AG10803 (cell line): ENCODE data around the gene DDX39B.

Experiments used
- DNase-seq: peaks from one replicate; pipeline ENCODE4 v3.0.0; 2010; ENCODE audit warnings: low read depth
- H3K4me3 ChIP-seq: 2 replicates; pipeline ENCODE4 v1.5.1; 2011; ENCODE audit warnings: mild to moderate bottlenecking, low read length, control low read depth
- CTCF ChIP-seq: conservative IDR thresholded peaks from 2 replicates; pipeline ENCODE4 v1.5.1; 2011; ENCODE audit warnings: mild to moderate bottlenecking, low read length, control low read depth, inconsistent platforms

DDX39B gene

GRCh38 chr6:31546339-31546957 lies 4.6 kb upstream of the DDX39B start, which contains the start of gene ATP6V1G2:
TSS of gene ATP6V1G2 (minus strand) at chr6:31546608. CDS start at chr6:31546559, 49 bp downstream.
- peak; percentile 98 for TF ChIP-seq CTCF

GRCh38 chr6:31545291-31545690 lies 3.5 kb upstream of the DDX39B start:
- no peak overlapping the region for H3K4me3 ChIP-seq
- TF ChIP-seq CTCF, result no peak
- no peak for DNase-seq

More at GRCh38 chr6:31546339-31546957, 4.6 kb upstream of the DDX39B start, which contains the start of gene ATP6V1G2:
- peak within 1 kb of the TSS; percentile 66 for H3K4me3 ChIP-seq
- peak; percentile 91 for DNase-seq

- no peak for DNase-seq
- no peak overlapping the region for H3K4me3 ChIP-seq
- TF ChIP-seq CTCF, result no peak
Measured at GRCh38 chr6:31544676-31545075, 2.9 kb upstream of the DDX39B start.

DNA sequence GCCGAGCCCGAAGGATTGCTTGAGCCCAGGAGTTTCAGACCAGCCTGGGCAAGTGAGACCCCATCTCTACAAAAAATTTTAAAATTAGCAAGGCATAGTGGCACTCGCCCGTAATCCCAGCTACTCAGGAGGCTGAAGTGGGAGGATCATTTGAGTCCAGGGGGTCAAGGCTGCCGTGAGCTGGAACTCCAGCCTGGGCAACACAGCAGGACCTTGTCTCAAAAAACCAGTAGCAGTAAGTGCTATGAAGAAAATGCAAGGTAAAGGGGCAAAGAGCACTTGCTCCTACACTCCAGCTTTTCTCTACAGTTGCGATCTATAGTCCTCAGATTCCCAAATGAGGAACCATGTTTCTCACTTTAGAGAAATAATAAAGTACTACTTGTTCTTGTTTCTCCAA lies 1.8 kb upstream of the DDX39B start:
- H3K4me3 ChIP-seq, result no peak overlapping the region
- no peak for DNase-seq
- TF ChIP-seq CTCF, result no peak

- no peak for TF ChIP-seq CTCF
- DNase-seq, result peak; percentile 65
- H3K4me3 ChIP-seq, result peak overlapping the region; percentile 72
Measured at GRCh38 chr6:31541059-31541657, 645 bp downstream of the DDX39B start.

- DNase-seq, result no peak
- no peak for TF ChIP-seq CTCF
Measured at GRCh38 chr6:31540640-31541039, 1.2 kb downstream of the DDX39B start.

GRCh38 chr6:31538805-31539400 lies 2.9 kb downstream of the DDX39B start:
- peak overlapping the region; percentile 72 for H3K4me3 ChIP-seq
- no peak for TF ChIP-seq CTCF
- DNase-seq, result no peak

More at GRCh38 chr6:31540640-31541039, 1.2 kb downstream of the DDX39B start:
- peak overlapping the region; percentile 72 for H3K4me3 ChIP-seq
